H1 (cell line): ENCODE results near the gene MORN4. TPM values are rescaled to one million over a fixed set of nuclear protein-coding genes. Genes with fewer than 3 reads are reported as not detected.

ENCODE experiments used
- CEBPB ChIP-seq: IDR thresholded peaks from 2 replicates; pipeline ENCODE4 v1.6.1; 2012; ENCODE audit warnings: low read depth, low read length
- SIN3A ChIP-seq, 2 experiments: IDR thresholded peaks in 1 of 2; conservative IDR thresholded peaks in 1 of 2; 2 replicates each; pipeline ENCODE4 v1.6.1; 2011 to 2012; ENCODE audit warnings: low read length in 2 of 2, improper control_type of control experiment in 1 of 2, low read depth in 1 of 2, mild to moderate bottlenecking in 1 of 2
- SP4 ChIP-seq: IDR thresholded peaks from 2 replicates; pipeline ENCODE4 v1.6.1; 2012; ENCODE audit warnings: low read length, inconsistent platforms
- TAF1 ChIP-seq: IDR thresholded peaks from 2 replicates; pipeline ENCODE4 v1.6.1; 2011; ENCODE audit warnings: mild to moderate bottlenecking, low read depth, low read length
- TEAD4 ChIP-seq: IDR thresholded peaks from 2 replicates; pipeline ENCODE4 v1.6.1; 2012; ENCODE audit warnings: low read depth, low read length, inconsistent platforms, mixed read lengths
- polyA plus RNA-seq, 7 experiments: library from polyadenylated mRNA; depleted of rRNA in 3 of 7; stranded (reverse) in 5 of 7; unstranded in 2 of 7; fragments of >200 nt in 5 of 7; fragments of 200-250 nt in 2 of 7; gene quantifications; 1 replicate in 5 of 7; 2 replicates in 1 of 7; 4 replicates in 1 of 7; pipeline versions ENCODE4 v1.2.1 to v1.2.3, GENCODE V29; 2011 to 2013; ENCODE audit warnings: missing spikeins in 2 of 7, mixed read lengths in 2 of 7
- total RNA-seq: library from RNA; stranded (reverse); fragmentation: NEBNext Ultra II Directional; extraction: Animal tissue kit (Norgen Biotek cat#: 25700); gene quantifications from 2 replicates; pipeline ENCODE4 v1.2.1, GENCODE V29; 2021

Gene MORN4
- total and polyA plus RNA-seq, 2 of the 8 experiments (the other 6 are each of a cell fraction or from before 2014, with no cell fraction given): 13.6 to 22.0 TPM

GRCh38 chr10:97612386-97612785 lies 20.9 kb downstream of the MORN4 start (continued):
- no peak for TF ChIP-seq CEBPB
- no peak for TF ChIP-seq SP4
- TF ChIP-seq TEAD4: peak; percentile 82
- 0 out of 4 replicates have a peak, but pooled peaks of 1 of the 2 experiments have one; percentile 23 for TF ChIP-seq SIN3A (conservative IDR thresholded peaks at IDR 0.05 in 1 of 2, IDR thresholded peaks at IDR 0.05 in 1 of 2; ENCODE audit: low read depth in 1 of 2, low read length in 2 of 2)
- no peak for TF ChIP-seq TAF1
